HEK293T (cell line): ENCODE measurements around the gene ZBTB25.

Experiments used
- ARNT ChIP-seq: fragments of 450-650 bp; IDR thresholded peaks from 2 replicates; pipeline ENCODE4 v1.6.1; 2017; ENCODE audit warnings: mild to moderate bottlenecking
- BHLHE40 ChIP-seq: fragments of 450-650 bp; IDR thresholded peaks from 2 replicates; pipeline ENCODE4 v1.6.1; 2016; ENCODE audit warnings: mild to moderate bottlenecking, moderate library complexity, borderline replicate concordance
- CTBP1 ChIP-seq: fragments of 450-650 bp; IDR thresholded peaks from 2 replicates; pipeline ENCODE4 v1.6.1; 2016; ENCODE audit warnings: borderline replicate concordance
- FOXK2 ChIP-seq: fragments of 450-650 bp; IDR thresholded peaks from 2 replicates; pipeline ENCODE4 v1.6.1; 2016; ENCODE audit warnings: mild to moderate bottlenecking
- FOXM1 ChIP-seq: fragments of 450-650 bp; IDR thresholded peaks from 2 replicates; pipeline ENCODE4 v1.6.1; 2017; ENCODE audit warnings: mild to moderate bottlenecking, borderline replicate concordance
- NFRKB ChIP-seq: fragments of 450-650 bp; IDR thresholded peaks from 2 replicates; pipeline ENCODE4 v1.6.1; 2016; ENCODE audit warnings: mild to moderate bottlenecking, moderate library complexity
- SP1 ChIP-seq: fragments of 450-650 bp; IDR thresholded peaks from 2 replicates; pipeline ENCODE4 v1.6.1; 2017
- ZNF384 ChIP-seq: fragments of 450-650 bp; IDR thresholded peaks from 2 replicates; pipeline ENCODE4 v1.6.1; 2016

GRCh38 chr14:64500088-64500487, 3.5 kb downstream of the ZBTB25 start:
- no peak for TF ChIP-seq NFRKB
- TF ChIP-seq SP1: no peak
- peak; percentile 85; the same call in 1 of the 2 replicates for TF ChIP-seq ZNF384
- no peak for TF ChIP-seq FOXK2
- no peak for TF ChIP-seq FOXM1
- TF ChIP-seq BHLHE40: no peak
- no peak for TF ChIP-seq ARNT
- no peak for TF ChIP-seq CTBP1
